SK-N-SH (cell line): ENCODE data around the gene MAPK11. TPM values are rescaled to one million over a fixed set of nuclear protein-coding genes. Genes with fewer than 3 reads are reported as not detected.

Experiments
- CTCF ChIA-PET: fragments of 300-600, 350-600 bp; formaldehyde crosslinking; extraction: SDS; loops from one replicate; lab custom pipeline; 2021; lab: Yijun Ruan, JAX
- POLR2A ChIA-PET: fragments of 350-600 bp; sonication (Branson Sonifier 250); formaldehyde crosslinking; extraction: SDS; loops from one replicate; lab custom pipeline; 2020; ENCODE audit warnings: antibody characterized with exemption, inconsistent platforms; lab: Yijun Ruan, JAX
- DNase-seq: peaks from one replicate; pipeline ENCODE4 v3.0.0; 2012
- H2AFZ ChIP-seq: fragments of 200-600 bp; sonication (generic); 2 replicates; pipeline ENCODE4 v1.8.1; 2016; ENCODE audit warnings: antibody characterized with exemption, mild to moderate bottlenecking, low read depth
- H3F3A ChIP-seq: fragments of 200-600 bp; sonication (generic); replicated peaks from 2 replicates; pipeline ENCODE3; 2016; ENCODE audit warnings: antibody characterized with exemption, mild to moderate bottlenecking; ENCODE audit not compliant: insufficient read depth
- H3K27ac ChIP-seq, 2 experiments: fragments of 200-500 bp in 1 of 2; fragments of 200-600 bp in 1 of 2; sonication (Bioruptor generic) in 1 of 2; sonication (generic), shearing (Covaris generic) in 1 of 2; 2 replicates each; pipeline versions ENCODE4 v1.5.1 to v1.6.1; 2014 to 2016; ENCODE audit warnings: low read depth in 2 of 2, inconsistent platforms in 1 of 2, low read length in 1 of 2, mild to moderate bottlenecking in 1 of 2, mixed read lengths in 1 of 2
- H3K27me3 ChIP-seq: fragments of 200-600 bp; sonication (generic), shearing (Covaris generic); 2 replicates; pipeline ENCODE4 v1.6.1; 2016; ENCODE audit warnings: mixed run types; ENCODE audit not compliant: insufficient read depth
- H3K36me3 ChIP-seq, 2 experiments: fragments of 200-500 bp in 1 of 2; fragments of 200-600 bp in 1 of 2; sonication (Bioruptor generic) in 1 of 2; sonication (generic) in 1 of 2; replicated peaks in 1 of 2; 2 replicates each; pipeline versions ENCODE3 to v1.5.1; 2014 to 2016; ENCODE audit warnings: low read length in 1 of 2, mild to moderate bottlenecking in 1 of 2; ENCODE audit not compliant: insufficient read depth in 2 of 2, control insufficient read depth in 1 of 2
- H3K4me1 ChIP-seq, 2 experiments: fragments of 200-500 bp in 1 of 2; fragments of 200-600 bp in 1 of 2; sonication (Bioruptor generic) in 1 of 2; sonication (generic), shearing (Covaris generic) in 1 of 2; 2 replicates each; pipeline versions ENCODE4 v1.5.1 to v1.6.1; 2014 to 2016; ENCODE audit warnings: low read depth in 1 of 2, low read length in 1 of 2, mixed run types in 1 of 2; ENCODE audit not compliant: insufficient read depth in 2 of 2, control insufficient read depth in 1 of 2
- H3K4me2 ChIP-seq: fragments of 200-600 bp; sonication (generic), shearing (Covaris generic); 2 replicates; pipeline ENCODE4 v1.6.1; 2017; ENCODE audit warnings: mixed run types
- H3K4me3 ChIP-seq, 2 experiments: fragments of 200-500 bp in 1 of 2; fragments of 200-600 bp in 1 of 2; sonication (Bioruptor generic) in 1 of 2; sonication (generic), shearing (Covaris generic) in 1 of 2; 2 replicates each; pipeline versions ENCODE4 v1.5.1 to v1.8.1; 2014 to 2016; ENCODE audit warnings: low read depth in 2 of 2, inconsistent platforms in 1 of 2, low read length in 1 of 2, mild to moderate bottlenecking in 1 of 2, mixed read lengths in 1 of 2, moderate library complexity in 1 of 2
- H3K79me2 ChIP-seq: fragments of 200-600 bp; sonication (generic); 2 replicates; pipeline ENCODE4 v1.8.1; 2017; ENCODE audit warnings: mild to moderate bottlenecking; ENCODE audit not compliant: insufficient read depth
- H3K9ac ChIP-seq: fragments of 200-600 bp; sonication (generic); 2 replicates; pipeline ENCODE4 v1.6.1; 2017; ENCODE audit warnings: mixed run types
- H3K9me2 ChIP-seq: fragments of 200-600 bp; sonication (generic); 2 replicates; pipeline ENCODE4 v1.6.1; 2017; ENCODE audit warnings: mixed run types
- H3K9me3 ChIP-seq: fragments of 200-600 bp; sonication (generic); 2 replicates; pipeline ENCODE4 v1.6.1; 2017; ENCODE audit warnings: mixed run types, mild to moderate bottlenecking, moderate library complexity
- H4K20me1 ChIP-seq: fragments of 200-600 bp; sonication (generic); 2 replicates; pipeline ENCODE4 v1.6.1; 2017; ENCODE audit warnings: mild to moderate bottlenecking, mixed run types; ENCODE audit not compliant: insufficient read depth
- CHD2 ChIP-seq: fragments of 150-350 bp; IDR thresholded peaks from 2 replicates; pipeline ENCODE4 v1.6.1; 2018; ENCODE audit warnings: low read length; ENCODE audit not compliant: partially characterized antibody
- EP300 ChIP-seq, 2 experiments: IDR thresholded peaks; 2 replicates each; pipeline versions ENCODE4 v1.4.0 to v1.6.1; 2012; ENCODE audit warnings: borderline replicate concordance in 1 of 2, low read depth in 1 of 2, low read length in 1 of 2
- EZH2phosphoT487 ChIP-seq: fragments of 200-600 bp; sonication (generic); IDR thresholded peaks from 2 replicates; pipeline ENCODE4 v1.6.1; 2017; ENCODE audit warnings: low read depth, mixed run types, mild to moderate bottlenecking, antibody characterized with exemption, moderate library complexity, borderline replicate concordance
- FOSL2 ChIP-seq: IDR thresholded peaks from 2 replicates; pipeline ENCODE4 v1.4.0; 2012; ENCODE audit warnings: low read depth, mild to moderate bottlenecking, moderate library complexity, borderline replicate concordance
- GATA2 ChIP-seq: sonication (generic); formaldehyde crosslinking; IDR thresholded peaks from 2 replicates; pipeline ENCODE4 v1.5.0; 2020; ENCODE audit warnings: mild to moderate bottlenecking, missing genetic modification reagents
- JUND ChIP-seq: IDR thresholded peaks from 2 replicates; pipeline ENCODE4 v1.4.0; 2012
- RAD21 ChIP-seq: IDR thresholded peaks from 2 replicates; pipeline ENCODE4 v1.6.1; 2012; ENCODE audit warnings: mild to moderate bottlenecking, low read length
- TEAD4 ChIP-seq: IDR thresholded peaks from 2 replicates; pipeline ENCODE4 v1.4.0; 2012; ENCODE audit warnings: mild to moderate bottlenecking, borderline replicate concordance; ENCODE audit not compliant: insufficient read depth
- WGBS: methylation state at CpG from one replicate; pipeline ENCODE4 v1.1.6; 2017; ENCODE audit warnings: low lambda C conversion rate; 5-methylcytosine and 5-hydroxymethylcytosine counted together
- polyA plus RNA-seq, 3 experiments: library from polyadenylated mRNA; depleted of rRNA; stranded (reverse); fragments of >200 nt; gene quantifications; 2 replicates each; pipeline ENCODE4 v1.2.3, GENCODE V29; 2012
- TF ChIP-seq, protein P1 (sequence below): fragments of 200-600 bp; sonication (generic); IDR thresholded peaks from 2 replicates; pipeline ENCODE4 v1.6.1; 2017; ENCODE audit warnings: antibody characterized with exemption, mild to moderate bottlenecking, moderate library complexity
- TF ChIP-seq, protein P2 (sequence below): IDR thresholded peaks from 2 replicates; pipeline ENCODE4 v1.6.1; 2012; ENCODE audit warnings: mild to moderate bottlenecking, low read depth, low read length, moderate library complexity
- TF ChIP-seq, protein P3 (sequence below): IDR thresholded peaks from 2 replicates; pipeline ENCODE4 v1.4.0; 2012; ENCODE audit warnings: low read depth, borderline replicate concordance
- TF ChIP-seq, protein P4 (sequence below): IDR thresholded peaks from 2 replicates; pipeline ENCODE4 v1.4.0; 2012; ENCODE audit warnings: low read depth

MAPK11 gene
- polyA plus RNA-seq, 1 of the 3 experiments (the other 2 are of a cell fraction), result 36.0 TPM

DNA sequence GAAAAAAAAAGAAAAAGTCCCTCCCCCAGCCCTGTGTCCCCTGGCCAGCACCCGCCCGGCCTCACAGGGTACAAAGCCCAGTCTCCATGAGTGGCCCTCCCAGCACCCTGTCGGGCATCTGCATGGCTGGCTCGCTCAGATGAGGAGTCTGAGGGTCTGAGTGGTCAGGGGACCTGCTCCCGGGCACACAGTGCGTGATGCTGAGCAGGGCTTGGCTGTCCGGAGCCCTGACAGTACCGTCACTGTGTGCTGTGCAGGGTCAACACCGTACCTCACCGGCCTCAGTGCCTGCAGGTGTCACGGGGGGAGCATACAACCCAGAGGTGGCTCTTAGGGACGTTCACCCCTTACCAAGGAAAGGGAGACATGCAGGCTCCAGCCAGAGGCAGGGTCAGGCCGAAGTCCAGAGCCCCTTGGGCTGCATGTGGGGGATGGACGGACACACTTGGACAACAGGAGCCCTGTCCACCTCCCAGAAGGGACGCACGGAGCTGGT lies 40.8 kb upstream of the MAPK11 start:
- 91% methylated on average over 9 of the region's 16 CpGs for WGBS
- POLR2A ChIA-PET, result no interaction called here

DNA sequence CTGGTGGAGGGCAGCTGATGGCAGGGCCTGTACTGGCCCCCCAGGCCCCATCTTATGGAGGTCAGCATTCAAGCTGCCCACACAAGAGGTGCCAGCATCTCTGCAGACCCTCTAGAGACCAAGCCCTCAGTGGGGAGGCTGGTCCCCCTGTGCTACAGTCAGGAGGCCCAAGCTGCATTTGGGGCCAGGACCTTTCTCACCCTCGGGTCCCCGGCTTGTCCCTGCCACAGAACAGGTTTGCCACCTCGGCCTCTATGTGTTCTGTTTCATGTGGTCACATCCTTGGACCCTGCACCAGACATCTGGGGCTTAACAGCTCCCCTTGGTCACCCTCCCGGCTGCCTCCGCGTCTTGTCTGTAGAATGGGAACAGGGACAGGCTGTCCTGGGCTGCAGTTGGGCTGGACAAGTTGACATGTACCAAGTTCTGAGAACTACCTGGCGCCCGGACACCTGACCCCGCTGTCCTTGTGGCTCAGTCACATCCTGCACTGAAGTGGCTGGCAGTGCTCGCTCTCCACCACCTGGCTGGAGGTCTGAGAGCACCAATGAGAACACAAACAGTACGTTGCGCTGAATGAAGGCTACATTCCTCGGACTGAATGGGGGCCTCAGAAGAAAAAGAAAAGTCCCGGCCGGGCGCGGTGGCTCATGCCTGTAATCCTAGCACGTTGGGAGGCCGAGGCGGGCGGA lies 40.0 kb upstream of the MAPK11 start:
- Histone ChIP-seq H3F3A (peaks cover 21% of the 10 kb centered on the region), H2AFZ (no peak overlapping the region), H3K9me2 (no peaks in the 10 kb centered on the region), H3K9me3 (no peaks in the 10 kb centered on the region), H3K4me2 (no peak overlapping the region), H3K4me3 (no peak overlapping the region), H3K4me1 (peaks cover 9 to 21% of the 10 kb centered on the region in 2 experiments; a peak in 3 of 4 replicates), H3K27me3 (no peaks in the 10 kb centered on the region), H4K20me1 (no peaks in the 10 kb centered on the region), H3K27ac (no peak overlapping the region; a peak in 1 of 4 replicates), H3K79me2 (peaks cover 17% of the 10 kb centered on the region), H3K36me3 (peaks cover 0 to 3% of the 10 kb centered on the region in 2 experiments), H3K9ac (no peak overlapping the region)
- CTCF ChIA-PET, result interaction anchor here (1.1 to 2.2 kb wide), 3 partner anchors 17 to 34 kb away, joined by 4 to 7 read pairs (median 5); partner anchors contain the start of gene DENND6B
- POLR2A ChIA-PET, result no interaction called here
- TF ChIP-seq, protein P1, sequence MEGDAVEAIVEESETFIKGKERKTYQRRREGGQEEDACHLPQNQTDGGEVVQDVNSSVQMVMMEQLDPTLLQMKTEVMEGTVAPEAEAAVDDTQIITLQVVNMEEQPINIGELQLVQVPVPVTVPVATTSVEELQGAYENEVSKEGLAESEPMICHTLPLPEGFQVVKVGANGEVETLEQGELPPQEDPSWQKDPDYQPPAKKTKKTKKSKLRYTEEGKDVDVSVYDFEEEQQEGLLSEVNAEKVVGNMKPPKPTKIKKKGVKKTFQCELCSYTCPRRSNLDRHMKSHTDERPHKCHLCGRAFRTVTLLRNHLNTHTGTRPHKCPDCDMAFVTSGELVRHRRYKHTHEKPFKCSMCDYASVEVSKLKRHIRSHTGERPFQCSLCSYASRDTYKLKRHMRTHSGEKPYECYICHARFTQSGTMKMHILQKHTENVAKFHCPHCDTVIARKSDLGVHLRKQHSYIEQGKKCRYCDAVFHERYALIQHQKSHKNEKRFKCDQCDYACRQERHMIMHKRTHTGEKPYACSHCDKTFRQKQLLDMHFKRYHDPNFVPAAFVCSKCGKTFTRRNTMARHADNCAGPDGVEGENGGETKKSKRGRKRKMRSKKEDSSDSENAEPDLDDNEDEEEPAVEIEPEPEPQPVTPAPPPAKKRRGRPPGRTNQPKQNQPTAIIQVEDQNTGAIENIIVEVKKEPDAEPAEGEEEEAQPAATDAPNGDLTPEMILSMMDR, result no peak
- TF ChIP-seq, protein P2, sequence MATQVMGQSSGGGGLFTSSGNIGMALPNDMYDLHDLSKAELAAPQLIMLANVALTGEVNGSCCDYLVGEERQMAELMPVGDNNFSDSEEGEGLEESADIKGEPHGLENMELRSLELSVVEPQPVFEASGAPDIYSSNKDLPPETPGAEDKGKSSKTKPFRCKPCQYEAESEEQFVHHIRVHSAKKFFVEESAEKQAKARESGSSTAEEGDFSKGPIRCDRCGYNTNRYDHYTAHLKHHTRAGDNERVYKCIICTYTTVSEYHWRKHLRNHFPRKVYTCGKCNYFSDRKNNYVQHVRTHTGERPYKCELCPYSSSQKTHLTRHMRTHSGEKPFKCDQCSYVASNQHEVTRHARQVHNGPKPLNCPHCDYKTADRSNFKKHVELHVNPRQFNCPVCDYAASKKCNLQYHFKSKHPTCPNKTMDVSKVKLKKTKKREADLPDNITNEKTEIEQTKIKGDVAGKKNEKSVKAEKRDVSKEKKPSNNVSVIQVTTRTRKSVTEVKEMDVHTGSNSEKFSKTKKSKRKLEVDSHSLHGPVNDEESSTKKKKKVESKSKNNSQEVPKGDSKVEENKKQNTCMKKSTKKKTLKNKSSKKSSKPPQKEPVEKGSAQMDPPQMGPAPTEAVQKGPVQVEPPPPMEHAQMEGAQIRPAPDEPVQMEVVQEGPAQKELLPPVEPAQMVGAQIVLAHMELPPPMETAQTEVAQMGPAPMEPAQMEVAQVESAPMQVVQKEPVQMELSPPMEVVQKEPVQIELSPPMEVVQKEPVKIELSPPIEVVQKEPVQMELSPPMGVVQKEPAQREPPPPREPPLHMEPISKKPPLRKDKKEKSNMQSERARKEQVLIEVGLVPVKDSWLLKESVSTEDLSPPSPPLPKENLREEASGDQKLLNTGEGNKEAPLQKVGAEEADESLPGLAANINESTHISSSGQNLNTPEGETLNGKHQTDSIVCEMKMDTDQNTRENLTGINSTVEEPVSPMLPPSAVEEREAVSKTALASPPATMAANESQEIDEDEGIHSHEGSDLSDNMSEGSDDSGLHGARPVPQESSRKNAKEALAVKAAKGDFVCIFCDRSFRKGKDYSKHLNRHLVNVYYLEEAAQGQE, result no peak
- TF ChIP-seq EP300 (IDR thresholded peaks at IDR 0.05; ENCODE audit: borderline replicate concordance in 1 of 2, low read depth in 1 of 2, low read length in 1 of 2) (no peak), EZH2phosphoT487 (no peak), JUND (no peak), RAD21 (no peak), GATA2 (CRISPR knock-in tag) (no peak), CHD2 (no peak)
- TF ChIP-seq, protein P3, sequence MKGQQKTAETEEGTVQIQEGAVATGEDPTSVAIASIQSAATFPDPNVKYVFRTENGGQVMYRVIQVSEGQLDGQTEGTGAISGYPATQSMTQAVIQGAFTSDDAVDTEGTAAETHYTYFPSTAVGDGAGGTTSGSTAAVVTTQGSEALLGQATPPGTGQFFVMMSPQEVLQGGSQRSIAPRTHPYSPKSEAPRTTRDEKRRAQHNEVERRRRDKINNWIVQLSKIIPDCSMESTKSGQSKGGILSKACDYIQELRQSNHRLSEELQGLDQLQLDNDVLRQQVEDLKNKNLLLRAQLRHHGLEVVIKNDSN, result no peak
- TF ChIP-seq, protein P4, sequence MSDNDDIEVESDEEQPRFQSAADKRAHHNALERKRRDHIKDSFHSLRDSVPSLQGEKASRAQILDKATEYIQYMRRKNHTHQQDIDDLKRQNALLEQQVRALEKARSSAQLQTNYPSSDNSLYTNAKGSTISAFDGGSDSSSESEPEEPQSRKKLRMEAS, result no peak
- 97% methylated on average over 20 of the region's 21 CpGs for WGBS
- DNase-seq, result no peak

More for the DNA sequence above, 40.8 kb upstream of the MAPK11 start:
- Histone ChIP-seq H3K9me3 (no peaks in the 10 kb centered on the region), H2AFZ (no peak overlapping the region), H3K36me3 (no peaks in the 10 kb centered on the region), H3K4me3 (no peak overlapping the region), H3F3A (peaks cover 15% of the 10 kb centered on the region), H3K27me3 (no peaks in the 10 kb centered on the region), H3K9ac (no peak overlapping the region), H3K79me2 (peaks cover 10% of the 10 kb centered on the region), H4K20me1 (no peaks in the 10 kb centered on the region), H3K9me2 (no peaks in the 10 kb centered on the region), H3K4me1 (peaks cover 4 to 13% of the 10 kb centered on the region in 2 experiments; a peak in 2 of 4 replicates), H3K27ac (no peak overlapping the region), H3K4me2 (no peak overlapping the region)
- TF ChIP-seq, protein P2, result no peak
- TF ChIP-seq TEAD4, result no peak
- no peak for TF ChIP-seq FOSL2
- no peak for DNase-seq
- CTCF ChIA-PET, result interaction anchor here (2.2 kb wide), 1 partner anchor 35 kb away, joined by 7 read pairs; no protein-coding TSS in a partner anchor
